ENCODE data around the gene HELB. TPM values are rescaled to one million over a fixed set of nuclear protein-coding genes. Genes with fewer than 3 reads are reported as not detected.

Gene HELB
- total and polyA plus RNA-seq, 2 donors (not counting 3 experiments of a cell fraction or from before 2014, with no cell fraction given), result 0.75 to 4.0 TPM

DNA sequence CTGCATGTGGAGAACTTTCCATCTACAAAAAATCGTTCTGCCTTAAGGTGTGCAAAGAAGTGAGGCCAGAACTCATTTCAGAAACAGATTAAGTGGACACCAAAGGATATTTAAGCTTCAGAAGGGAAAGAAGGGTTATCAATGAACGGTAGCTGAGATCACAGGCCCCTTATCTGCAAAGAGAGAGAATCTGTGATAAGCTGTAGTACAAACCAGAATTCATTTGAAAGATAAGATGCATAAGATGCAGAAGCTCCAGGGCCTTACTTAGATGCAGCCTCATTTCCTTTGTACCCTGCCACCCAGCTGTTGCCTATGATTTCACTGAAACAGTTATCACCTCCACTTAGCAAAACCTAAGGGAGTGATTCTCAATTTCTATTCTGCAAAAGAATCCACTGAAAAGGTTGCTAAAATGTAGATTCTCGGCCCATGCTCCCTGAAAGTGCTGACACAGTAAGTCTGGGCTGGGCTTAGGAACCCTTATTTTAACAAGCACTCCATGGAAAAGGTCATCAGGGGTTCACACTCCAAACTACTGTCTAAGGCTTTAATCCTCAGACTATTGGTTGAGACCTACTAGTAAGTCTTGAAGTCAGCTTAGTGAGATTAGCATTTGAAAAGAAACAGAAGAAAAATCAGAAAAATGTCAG is 64.8 kb downstream of the HELB start:
- no peaks in the 10 kb centered on the region for H3K9me3 ChIP-seq (replicated peaks; ENCODE audit: control insufficient read depth, insufficient read depth, low read length)
- no peak overlapping the region for H3K9ac ChIP-seq (replicated peaks; ENCODE audit: extremely low read depth, insufficient read depth, low read length)
- no peaks in the 10 kb centered on the region for H4K20me1 ChIP-seq (replicated peaks; ENCODE audit: control insufficient read depth, extremely low read depth, insufficient read depth, low read length)
- H3K4me1 ChIP-seq (ENCODE audit: control insufficient read depth, extremely low read depth, insufficient read depth, low read length), result no peaks in the 10 kb centered on the region
- H3K27ac ChIP-seq (ENCODE audit: insufficient read depth, low read depth, low read length), result no peak overlapping the region
- no peaks in the 10 kb centered on the region for H3K9me1 ChIP-seq (replicated peaks; ENCODE audit: control insufficient read depth, extremely low read depth, insufficient read depth, low read length)
- no peaks in the 10 kb centered on the region for H3K79me2 ChIP-seq (ENCODE audit: control insufficient read depth, insufficient read depth, low read length)
- no peak for TF ChIP-seq POLR2A (IDR thresholded peaks at IDR 0.05; ENCODE audit: low read depth, low read length)
- TF ChIP-seq MYC (IDR thresholded peaks at IDR 0.05; ENCODE audit: low read depth, low read length), result no peak
- no TSS peak for BruUV-seq (replicated peaks)
- H3K27me3 ChIP-seq (ENCODE audit: control insufficient read depth in 2 of 2, insufficient read depth in 2 of 2, low read length in 2 of 2), result peaks cover 2 to 11% of the 10 kb centered on the region in 2 experiments
- intact Hi-C loops (cut with micrococcal nuclease) (no loop called here), dilution Hi-C loops (cut with MboI; ENCODE audit: extremely low pct_ligation_motif_present, low sequenced_read_pairs) (no loop called here)
- ChIA-PET POLR2A (no interaction called here), CTCF (interaction anchor here (0.8 to 1.3 kb wide), 3 partner anchors 12 to 98 kb away, joined by 3 to 6 read pairs (median 5); partner anchors contain the start of gene HELB)
- no peak overlapping the region for H3K4me3 ChIP-seq (replicated peaks in 1 of 3; ENCODE audit: insufficient read depth in 1 of 3, low read depth in 1 of 3, low read length in 3 of 3)
- FAIRE-seq, result no peak
- DNase-seq (ENCODE audit: low read depth, low spot score), result no peak
- H3K36me3 ChIP-seq (ENCODE audit: control insufficient read depth in 2 of 2, extremely low read depth in 1 of 2, insufficient read depth in 2 of 2, low read length in 2 of 2), result no peaks in the 10 kb centered on the region
- H3K4me2 ChIP-seq (ENCODE audit: insufficient read depth, low read length), result no peak overlapping the region
- H2AFZ ChIP-seq (ENCODE audit: low read depth, low read length), result no peak overlapping the region

DNA sequence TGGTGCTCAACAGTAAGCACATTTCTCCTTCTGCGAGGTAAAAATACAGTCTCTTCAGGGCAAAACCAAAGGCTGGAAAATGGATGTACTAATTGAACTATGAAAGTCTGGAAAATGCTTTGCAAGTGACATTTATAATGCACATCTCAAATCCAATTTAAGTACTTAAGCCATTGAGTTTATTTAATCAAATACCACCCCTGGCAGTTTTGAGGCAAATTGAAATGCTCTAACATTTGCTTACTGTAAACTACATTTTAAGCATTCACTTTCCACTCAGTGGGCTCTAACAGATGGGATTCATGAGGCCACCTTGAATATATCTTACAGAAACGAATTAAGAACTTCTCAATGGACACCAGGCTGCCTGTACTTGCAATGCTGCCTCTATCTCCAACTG is 69.7 kb downstream of the HELB start:
- Histone ChIP-seq H3K27ac (ENCODE audit: insufficient read depth, low read depth, low read length) (no peak overlapping the region), H3K4me2 (ENCODE audit: insufficient read depth, low read length) (no peak overlapping the region), H3K9me3 (replicated peaks; ENCODE audit: control insufficient read depth, insufficient read depth, low read length) (no peaks in the 10 kb centered on the region), H3K4me3 (replicated peaks in 1 of 3; ENCODE audit: insufficient read depth in 1 of 3, low read depth in 1 of 3, low read length in 3 of 3) (no peak overlapping the region), H2AFZ (ENCODE audit: low read depth, low read length) (no peak overlapping the region), H4K20me1 (replicated peaks; ENCODE audit: control insufficient read depth, extremely low read depth, insufficient read depth, low read length) (no peaks in the 10 kb centered on the region), H3K9ac (replicated peaks; ENCODE audit: extremely low read depth, insufficient read depth, low read length) (no peak overlapping the region), H3K4me1 (ENCODE audit: control insufficient read depth, extremely low read depth, insufficient read depth, low read length) (no peaks in the 10 kb centered on the region), H3K9me1 (replicated peaks; ENCODE audit: control insufficient read depth, extremely low read depth, insufficient read depth, low read length) (no peaks in the 10 kb centered on the region), H3K36me3 (ENCODE audit: control insufficient read depth in 2 of 2, extremely low read depth in 1 of 2, insufficient read depth in 2 of 2, low read length in 2 of 2) (no peaks in the 10 kb centered on the region), H3K79me2 (ENCODE audit: control insufficient read depth, insufficient read depth, low read length) (no peaks in the 10 kb centered on the region), H3K27me3 (ENCODE audit: control insufficient read depth in 2 of 2, insufficient read depth in 2 of 2, low read length in 2 of 2) (peaks cover 0 to 3% of the 10 kb centered on the region in 2 experiments)
- no TSS peak for BruUV-seq (replicated peaks)
- TF ChIP-seq, protein P1, sequence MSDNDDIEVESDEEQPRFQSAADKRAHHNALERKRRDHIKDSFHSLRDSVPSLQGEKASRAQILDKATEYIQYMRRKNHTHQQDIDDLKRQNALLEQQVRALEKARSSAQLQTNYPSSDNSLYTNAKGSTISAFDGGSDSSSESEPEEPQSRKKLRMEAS (IDR thresholded peaks at IDR 0.05; ENCODE audit: insufficient read depth, insufficient read length), result no peak
- TF ChIP-seq GATA2 (IDR thresholded peaks at IDR 0.05; ENCODE audit: insufficient read depth, insufficient read length, low read depth, low read length), result no peak
- TF ChIP-seq, protein P2, sequence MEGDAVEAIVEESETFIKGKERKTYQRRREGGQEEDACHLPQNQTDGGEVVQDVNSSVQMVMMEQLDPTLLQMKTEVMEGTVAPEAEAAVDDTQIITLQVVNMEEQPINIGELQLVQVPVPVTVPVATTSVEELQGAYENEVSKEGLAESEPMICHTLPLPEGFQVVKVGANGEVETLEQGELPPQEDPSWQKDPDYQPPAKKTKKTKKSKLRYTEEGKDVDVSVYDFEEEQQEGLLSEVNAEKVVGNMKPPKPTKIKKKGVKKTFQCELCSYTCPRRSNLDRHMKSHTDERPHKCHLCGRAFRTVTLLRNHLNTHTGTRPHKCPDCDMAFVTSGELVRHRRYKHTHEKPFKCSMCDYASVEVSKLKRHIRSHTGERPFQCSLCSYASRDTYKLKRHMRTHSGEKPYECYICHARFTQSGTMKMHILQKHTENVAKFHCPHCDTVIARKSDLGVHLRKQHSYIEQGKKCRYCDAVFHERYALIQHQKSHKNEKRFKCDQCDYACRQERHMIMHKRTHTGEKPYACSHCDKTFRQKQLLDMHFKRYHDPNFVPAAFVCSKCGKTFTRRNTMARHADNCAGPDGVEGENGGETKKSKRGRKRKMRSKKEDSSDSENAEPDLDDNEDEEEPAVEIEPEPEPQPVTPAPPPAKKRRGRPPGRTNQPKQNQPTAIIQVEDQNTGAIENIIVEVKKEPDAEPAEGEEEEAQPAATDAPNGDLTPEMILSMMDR (IDR thresholded peaks at IDR 0.05; ENCODE audit: extremely low read depth in 1 of 2, insufficient read depth in 1 of 2, low read depth in 1 of 2, low read length in 2 of 2), result no peak
- TF ChIP-seq FOS (IDR thresholded peaks at IDR 0.05; ENCODE audit: borderline replicate concordance, insufficient read depth, low read length), result no peak
- TF ChIP-seq MYC (IDR thresholded peaks at IDR 0.05; ENCODE audit: low read depth, low read length), result no peak
- TF ChIP-seq POLR2A (IDR thresholded peaks at IDR 0.05; ENCODE audit: low read depth, low read length), result no peak
- TF ChIP-seq POLR2AphosphoS5 (IDR thresholded peaks at IDR 0.05; ENCODE audit: insufficient read depth, low read depth, low read length), result no peak
- TF ChIP-seq JUN (IDR thresholded peaks at IDR 0.05; ENCODE audit: borderline replicate concordance, insufficient read depth, insufficient read length, low read depth), result no peak
- TF ChIP-seq EZH2 (IDR thresholded peaks at IDR 0.05; ENCODE audit: borderline replicate concordance, low read depth, low read length, severe bottlenecking), result no peak
- FAIRE-seq (no peak), DNase-seq (ENCODE audit: low read depth, low spot score) (no peak)
- ChIA-PET CTCF (interaction anchor here (0.8 to 1.6 kb wide), 2 partner anchors 10 to 11 kb away, joined by 3 to 4 read pairs; no protein-coding TSS in a partner anchor), POLR2A (no interaction called here)
- intact Hi-C loops (cut with micrococcal nuclease) (no loop called here), dilution Hi-C loops (cut with MboI; ENCODE audit: extremely low pct_ligation_motif_present, low sequenced_read_pairs) (no loop called here)
